Measurements from ENCODE around the gene CD247.

Gene CD247

DNA sequence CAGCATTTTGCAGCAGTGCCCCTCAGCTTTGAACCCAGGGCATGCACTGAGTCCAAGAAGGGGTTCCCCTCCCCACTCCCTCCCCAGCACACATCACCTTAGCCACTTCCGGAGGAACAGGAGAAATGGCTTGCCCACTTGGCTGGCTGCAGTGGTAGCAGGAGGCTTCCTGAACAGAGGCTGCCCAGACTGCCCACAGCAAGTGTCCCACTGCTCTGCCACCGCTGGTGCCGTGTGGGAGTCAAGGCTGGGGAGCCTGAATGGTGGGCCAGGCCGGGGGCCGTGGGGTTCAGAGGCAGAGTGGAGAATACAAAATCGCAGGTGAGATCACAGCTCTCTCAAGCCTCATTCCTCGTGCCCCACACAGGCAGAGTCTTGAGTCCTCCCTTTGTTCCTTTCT lies 34.5 kb downstream of the CD247 start:
- no peak for DNase-seq (ENCODE audit: low spot score)

DNA sequence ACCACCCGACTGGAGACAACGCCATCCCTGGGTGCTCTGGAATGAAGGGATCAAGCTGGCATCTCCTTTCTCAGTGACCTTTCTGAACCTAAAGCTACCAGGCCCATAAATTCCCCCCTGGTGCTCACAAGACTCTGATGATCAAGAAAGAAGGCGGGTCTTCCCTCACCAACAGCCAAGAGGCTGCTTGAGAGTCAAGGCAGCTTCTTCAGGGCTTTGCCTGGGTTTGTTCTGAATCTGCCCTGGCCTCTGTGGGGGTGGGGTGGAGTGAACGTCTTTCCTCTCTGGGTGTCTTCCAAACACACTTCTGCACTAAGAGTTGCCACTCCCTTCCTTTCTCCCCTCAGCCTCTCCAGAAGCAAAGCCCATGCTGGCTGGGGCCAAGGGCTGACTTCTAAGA lies 36.1 kb downstream of the CD247 start:
- in situ Hi-C loops (cut with MboI; ENCODE audit: low sequenced_read_pairs, unreplicated experiment): no loop called here
- no peak for DNase-seq (ENCODE audit: low spot score)
- TF ChIP-seq, protein P1, sequence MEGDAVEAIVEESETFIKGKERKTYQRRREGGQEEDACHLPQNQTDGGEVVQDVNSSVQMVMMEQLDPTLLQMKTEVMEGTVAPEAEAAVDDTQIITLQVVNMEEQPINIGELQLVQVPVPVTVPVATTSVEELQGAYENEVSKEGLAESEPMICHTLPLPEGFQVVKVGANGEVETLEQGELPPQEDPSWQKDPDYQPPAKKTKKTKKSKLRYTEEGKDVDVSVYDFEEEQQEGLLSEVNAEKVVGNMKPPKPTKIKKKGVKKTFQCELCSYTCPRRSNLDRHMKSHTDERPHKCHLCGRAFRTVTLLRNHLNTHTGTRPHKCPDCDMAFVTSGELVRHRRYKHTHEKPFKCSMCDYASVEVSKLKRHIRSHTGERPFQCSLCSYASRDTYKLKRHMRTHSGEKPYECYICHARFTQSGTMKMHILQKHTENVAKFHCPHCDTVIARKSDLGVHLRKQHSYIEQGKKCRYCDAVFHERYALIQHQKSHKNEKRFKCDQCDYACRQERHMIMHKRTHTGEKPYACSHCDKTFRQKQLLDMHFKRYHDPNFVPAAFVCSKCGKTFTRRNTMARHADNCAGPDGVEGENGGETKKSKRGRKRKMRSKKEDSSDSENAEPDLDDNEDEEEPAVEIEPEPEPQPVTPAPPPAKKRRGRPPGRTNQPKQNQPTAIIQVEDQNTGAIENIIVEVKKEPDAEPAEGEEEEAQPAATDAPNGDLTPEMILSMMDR (IDR thresholded peaks at IDR 0.05; ENCODE audit: borderline replicate concordance, control extremely low read depth, extremely low read depth, insufficient read depth, missing control alignments): no peak

More for the DNA sequence above, 34.5 kb downstream of the CD247 start:
- TF ChIP-seq, protein P1 (IDR thresholded peaks at IDR 0.05; ENCODE audit: borderline replicate concordance, control extremely low read depth, extremely low read depth, insufficient read depth, missing control alignments): no peak
- in situ Hi-C loops (cut with MboI; ENCODE audit: low sequenced_read_pairs, unreplicated experiment): no loop called here

DNA sequence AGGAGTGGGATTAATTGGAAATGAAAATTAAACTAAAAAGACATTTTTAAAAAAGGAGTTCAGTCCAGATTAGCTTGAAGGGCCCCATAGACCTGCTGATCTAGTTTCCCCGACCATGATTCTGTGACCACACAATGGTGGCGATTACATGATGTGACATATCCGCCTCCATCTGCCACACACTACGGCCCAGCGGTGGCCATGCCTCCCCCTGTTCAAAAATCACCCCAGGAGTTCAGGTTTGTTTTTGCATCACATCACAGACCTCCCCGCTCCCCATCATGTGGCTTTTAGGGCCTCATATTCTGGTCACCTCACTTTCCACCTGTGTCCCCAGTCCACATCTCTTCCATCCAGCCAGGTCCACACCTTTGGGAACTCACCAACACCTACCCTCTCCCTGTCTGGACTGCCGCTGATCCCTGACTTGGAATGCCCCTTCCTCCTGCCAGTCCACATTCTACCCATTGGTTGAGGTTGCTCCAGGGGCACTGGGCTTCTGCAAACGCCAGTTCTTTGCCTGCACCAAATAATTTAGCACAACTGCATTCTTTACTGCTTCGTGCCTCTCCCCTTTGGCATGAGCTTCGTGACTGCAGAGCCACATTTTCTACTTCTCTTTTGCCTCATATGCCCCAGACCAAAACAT lies 38.9 kb downstream of the CD247 start:
- DNase-seq (ENCODE audit: low spot score): no peak
- in situ Hi-C loops (cut with MboI; ENCODE audit: low sequenced_read_pairs, unreplicated experiment): no loop called here
- TF ChIP-seq, protein P1 (IDR thresholded peaks at IDR 0.05; ENCODE audit: borderline replicate concordance, control extremely low read depth, extremely low read depth, insufficient read depth, missing control alignments): no peak

GRCh38 chr1:167477986-167478385 lies 40.3 kb downstream of the CD247 start:
- no peak for DNase-seq (ENCODE audit: low spot score)
- TF ChIP-seq, protein P1 (IDR thresholded peaks at IDR 0.05; ENCODE audit: borderline replicate concordance, control extremely low read depth, extremely low read depth, insufficient read depth, missing control alignments): no peak
- in situ Hi-C loops (cut with MboI; ENCODE audit: low sequenced_read_pairs, unreplicated experiment): no loop called here

GRCh38 chr1:167476061-167476460 lies 42.3 kb downstream of the CD247 start:
- in situ Hi-C loops (cut with MboI; ENCODE audit: low sequenced_read_pairs, unreplicated experiment): no loop called here
- DNase-seq (ENCODE audit: low spot score): no peak
- TF ChIP-seq, protein P1 (IDR thresholded peaks at IDR 0.05; ENCODE audit: borderline replicate concordance, control extremely low read depth, extremely low read depth, insufficient read depth, missing control alignments): no peak

GRCh38 chr1:167474191-167474641 lies 44.1 kb downstream of the CD247 start:
- in situ Hi-C loops (cut with MboI; ENCODE audit: low sequenced_read_pairs, unreplicated experiment): no loop called here
- DNase-seq (ENCODE audit: low spot score): no peak
- TF ChIP-seq, protein P1 (IDR thresholded peaks at IDR 0.05; ENCODE audit: borderline replicate concordance, control extremely low read depth, extremely low read depth, insufficient read depth, missing control alignments): no peak
